GM12878 (cell line): ENCODE data around the gene BARD1. TPM values are rescaled to one million over a fixed set of nuclear protein-coding genes. Genes with fewer than 3 reads are reported as not detected.

Experiments
- ATAC-seq: fragments of 200-7000 bp; cut with Tn5 transposase; 3 replicates; pipeline ENCODE4 v1.9.1; 2020; ENCODE audit warnings: mild to moderate bottlenecking, moderate library complexity
- BruUV-seq: library from RNA; stranded (reverse); fragments of 400-500 nt; replicated peaks from 2 replicates; lab custom pipeline; 2021; lab: Mats Ljungman, UMichigan
- CTCF ChIA-PET: fragments of 300-600 bp; sonication (Branson Sonifier 250); formaldehyde crosslinking; extraction: SDS; loops from one replicate; lab custom pipeline; 2021; ENCODE audit warnings: inconsistent platforms; lab: Yijun Ruan, JAX
- POLR2A ChIA-PET: fragments of 350-600 bp; formaldehyde crosslinking; extraction: SDS; loops from one replicate; lab custom pipeline; 2021; ENCODE audit warnings: inconsistent platforms; lab: Charles Lee
- RAD21 ChIA-PET: fragments of 300-600 bp; sonication (Branson Sonifier 250); formaldehyde crosslinking; loops from one replicate; lab custom pipeline; 2023; ENCODE audit warnings: antibody characterized with exemption; ENCODE audit not compliant: unreplicated experiment; lab: Charles Lee
- SMC1A ChIA-PET: fragments of 300-600 bp; sonication (Branson Sonifier 250); formaldehyde crosslinking; loops from one replicate; lab custom pipeline; 2023; ENCODE audit not compliant: unreplicated experiment, uncharacterized antibody; lab: Charles Lee
- DNase-seq: peaks from one replicate; pipeline ENCODE4 v3.0.0-alpha.2; 2011; ENCODE audit warnings: low read depth, low spot score
- FAIRE-seq: peaks from 3 replicates; lab custom pipeline; 2011; peaks lifted over from hg19 to GRCh38; lab: Jason Lieb, UNC
- H2AFZ ChIP-seq: 2 replicates; pipeline ENCODE4 v1.6.0; 2011; ENCODE audit warnings: low read depth, low read length, control low read depth; ENCODE audit not compliant: control insufficient read depth
- H3K27ac ChIP-seq: 2 replicates; pipeline ENCODE4 v1.5.1; 2011; ENCODE audit warnings: control low read depth; ENCODE audit not compliant: control insufficient read depth, insufficient read depth
- H3K27me3 ChIP-seq, 2 experiments: replicated peaks in 1 of 2; 2 replicates each; pipeline versions ENCODE4 v1.6.0 to v1.6.1; 2011; ENCODE audit warnings: low read length in 1 of 2; ENCODE audit not compliant: control insufficient read depth in 2 of 2, insufficient read depth in 2 of 2
- H3K36me3 ChIP-seq, 2 experiments: 2 replicates each; pipeline ENCODE4 v1.5.1; 2011; ENCODE audit warnings: low read length in 1 of 2; ENCODE audit not compliant: control insufficient read depth in 2 of 2, insufficient read depth in 2 of 2
- H3K4me1 ChIP-seq: 2 replicates; pipeline ENCODE4 v1.6.1; 2011; ENCODE audit warnings: mild to moderate bottlenecking, low read length, moderate library complexity, mixed read lengths; ENCODE audit not compliant: control insufficient read depth, insufficient read depth
- H3K4me2 ChIP-seq: 2 replicates; pipeline ENCODE4 v1.6.0; 2011; ENCODE audit warnings: control low read depth; ENCODE audit not compliant: control insufficient read depth, insufficient read depth
- H3K4me3 ChIP-seq: fragments of 200-600 bp; sonication (generic); 2 replicates; pipeline ENCODE4 v1.5.1; 2016
- H3K79me2 ChIP-seq: 2 replicates; pipeline ENCODE4 v1.6.0; 2011; ENCODE audit warnings: low read length; ENCODE audit not compliant: control insufficient read depth, insufficient read depth
- H3K9ac ChIP-seq: 2 replicates; pipeline ENCODE4 v1.8.0; 2011; ENCODE audit warnings: low read length, control low read depth, mixed read lengths; ENCODE audit not compliant: control insufficient read depth, insufficient read depth
- H3K9me3 ChIP-seq: replicated peaks from 3 replicates; pipeline ENCODE4 v1.5.1; 2011; ENCODE audit warnings: mild to moderate bottlenecking, low read length; ENCODE audit not compliant: control insufficient read depth, insufficient read depth
- H4K20me1 ChIP-seq: 2 replicates; pipeline ENCODE4 v1.6.0; 2011; ENCODE audit not compliant: control insufficient read depth, insufficient read depth
- EED ChIP-seq: sonication (generic); IDR thresholded peaks from 2 replicates; pipeline ENCODE4 v1.6.1; 2016; ENCODE audit warnings: antibody characterized with exemption, low read depth
- EGR1 ChIP-seq, 2 experiments: IDR thresholded peaks; 1 replicate in 1 of 2; 2 replicates in 1 of 2; pipeline ENCODE4 v1.6.1; 2011 to 2012; ENCODE audit warnings: low read depth in 2 of 2, low read length in 2 of 2, borderline replicate concordance in 1 of 2, mild to moderate bottlenecking in 1 of 2, moderate library complexity in 1 of 2
- JUNB ChIP-seq: IDR thresholded peaks from 2 replicates; pipeline ENCODE4 v1.6.1; 2016; ENCODE audit warnings: antibody characterized with exemption, mild to moderate bottlenecking
- MEF2A ChIP-seq: IDR thresholded peaks from 2 replicates; pipeline ENCODE4 v1.6.1; 2011; ENCODE audit warnings: low read depth, mild to moderate bottlenecking, low read length, moderate library complexity; ENCODE audit not compliant: insufficient read depth
- PBX3 ChIP-seq: IDR thresholded peaks from 2 replicates; pipeline ENCODE4 v1.6.1; 2011; ENCODE audit warnings: mild to moderate bottlenecking, low read depth, low read length, moderate library complexity; ENCODE audit not compliant: insufficient replicate concordance
- PKNOX1 ChIP-seq: fragments of 450-650 bp; IDR thresholded peaks from 2 replicates; pipeline ENCODE4 v1.6.1; 2016; ENCODE audit warnings: mild to moderate bottlenecking
- SMAD1 ChIP-seq: fragments of 450-650 bp; IDR thresholded peaks from 2 replicates; pipeline ENCODE4 v1.6.1; 2018; ENCODE audit warnings: mild to moderate bottlenecking, low read depth; ENCODE audit not compliant: partially characterized antibody
- WGBS: methylation state at CpG from one replicate; pipeline ENCODE4 v1.1.6; 2016; ENCODE audit warnings: low lambda C conversion rate; ENCODE audit not compliant: insufficient replicate concordance, insufficient coverage; ENCODE audit errors: missing lambda C conversion rate; 5-methylcytosine and 5-hydroxymethylcytosine counted together
- in situ Hi-C: fragments of 300-500 bp; cut with MboI; formaldehyde crosslinking; loops from 9 replicates; pipeline ENCODE4 v1.14.3; 2018; ENCODE audit warnings: mixed read lengths
- intact Hi-C: fragments of 100-400 bp; cut with micrococcal nuclease; formaldehyde crosslinking; loops from one replicate; pipeline ENCODE4 v1.14.2; 2022; ENCODE audit not compliant: unreplicated experiment
- polyA plus RNA-seq, 11 experiments: library from polyadenylated mRNA; depleted of rRNA in 4 of 11; unstranded in 6 of 11; stranded (reverse) in 5 of 11; fragments of >200 nt; fragmentation: Nextera tagmentation in 4 of 11; fragmentation: Illumina TruSeq in 1 of 11; extraction: Ambion mirVana in 4 of 11; extraction: Trizol in 1 of 11; gene quantifications; 1 replicate in 1 of 11; 2 replicates in 10 of 11; pipeline versions ENCODE4 v1.2.1 to v1.2.3, GENCODE V29; 2011 to 2016; ENCODE audit warnings: inconsistent platforms in 2 of 11, missing spikeins in 2 of 11, low read depth in 1 of 11
- total RNA-seq, 4 experiments: library from RNA; depleted of rRNA in 3 of 4; stranded (reverse); fragments of >200 nt in 3 of 4; fragmentation: Illumina TruSeq in 1 of 4; extraction: Trizol in 1 of 4; gene quantifications; 2 replicates each; pipeline versions ENCODE4 v1.2.1 to v1.2.3, GENCODE V29; 2013 to 2021

The BARD1 gene
- total and polyA plus RNA-seq, 10 of the 15 experiments (the other 5 are each of a cell fraction or from before 2014, with no cell fraction given), result 15.3 to 45.7 (median 31.6) TPM

DNA sequence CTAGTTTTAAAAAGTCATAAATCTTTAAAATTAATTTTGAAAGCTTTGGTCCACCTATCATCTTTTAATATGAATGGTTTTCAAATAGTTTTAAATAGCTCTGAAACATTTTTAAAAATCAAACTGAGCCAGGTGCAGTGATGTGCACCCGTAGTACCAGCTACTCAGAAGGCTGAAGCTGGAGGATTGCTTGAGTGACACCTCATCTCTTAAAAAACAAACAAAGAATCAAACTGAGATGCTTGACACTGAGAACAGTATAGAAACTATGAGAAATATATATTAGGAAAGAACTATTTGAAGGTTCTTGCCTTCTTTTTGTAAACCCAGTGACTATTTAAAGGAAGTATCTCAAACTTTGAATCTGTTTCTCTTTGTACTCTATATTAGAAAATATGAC lies 67.4 kb downstream of the BARD1 start:
- SMC1A ChIA-PET, result interaction anchor here (0.7 to 2.1 kb wide), 4 partner anchors 10 to 69 kb away, joined by 3 to 14 read pairs (median 3); no protein-coding TSS in a partner anchor
- RAD21 ChIA-PET, result no interaction called here
- intact Hi-C loops, result no loop called here
- BruUV-seq, result no TSS peak
- peaks cover 3% of the 10 kb centered on the region; the same call in 1 of the 2 replicates for H3K79me2 ChIP-seq
- no peak overlapping the region for H2AFZ ChIP-seq
- H3K9me3 ChIP-seq, result no peaks in the 10 kb centered on the region; the same call in 2 of the 3 replicates
- FAIRE-seq (no peak), ATAC-seq (peak; percentile 42), DNase-seq (no peak)
- peaks cover 3% of the 10 kb centered on the region; the same call in 1 of the 2 replicates for H3K4me1 ChIP-seq
- no peak overlapping the region for H3K9ac ChIP-seq
- no peak overlapping the region for H3K4me3 ChIP-seq
- H4K20me1 ChIP-seq, result no peaks in the 10 kb centered on the region
- no peaks in the 10 kb centered on the region for H3K27me3 ChIP-seq
- no peak overlapping the region for H3K27ac ChIP-seq
- CTCF ChIA-PET, result interaction anchor here (1.0 to 1.6 kb wide), 2 partner anchors 63 to 89 kb away, joined by 3 read pairs; no protein-coding TSS in a partner anchor
- POLR2A ChIA-PET, result no interaction called here
- TF ChIP-seq PKNOX1 (peak; percentile 85), PBX3 (peak; percentile 31), JUNB (0 out of 2 replicates have a peak, but pooled peaks have one; percentile 47), MEF2A (0 out of 2 replicates have a peak, but pooled peaks have one; percentile 30), SMAD1 (no peak), EGR1 (IDR thresholded peaks at IDR 0.05; ENCODE audit: borderline replicate concordance in 1 of 2, low read depth in 2 of 2, low read length in 2 of 2) (no peak), EED (no peak)
- TF ChIP-seq, all 136 proteins: peak for 4
- H3K36me3 ChIP-seq, result peaks cover 0 to 12% of the 10 kb centered on the region in 2 experiments
- no peak overlapping the region for H3K4me2 ChIP-seq
- in situ Hi-C loops, result loop anchor here (25.0 kb wide), 2 partner anchors 1505 to 1730 kb away; no protein-coding TSS in a partner anchor
- WGBS, result 0% methylated on average over 1 of the region's 1 CpG
